GM18867 (cell line): ENCODE data around the gene ADIPOR2.
"Not testable (repeated sequence)": the region's sequence is repeated elsewhere in the genome, so short reads cannot be mapped to it uniquely, and the experiment has no call there.

Source experiments
- ATAC-seq: cut with Tn5 transposase; IDR thresholded peaks from one replicate; pipeline ENCODE4 v1.9.1; 2021; ENCODE audit warnings: mild to moderate bottlenecking, moderate library complexity; ENCODE audit not compliant: unreplicated experiment

The ADIPOR2 gene

DNA sequence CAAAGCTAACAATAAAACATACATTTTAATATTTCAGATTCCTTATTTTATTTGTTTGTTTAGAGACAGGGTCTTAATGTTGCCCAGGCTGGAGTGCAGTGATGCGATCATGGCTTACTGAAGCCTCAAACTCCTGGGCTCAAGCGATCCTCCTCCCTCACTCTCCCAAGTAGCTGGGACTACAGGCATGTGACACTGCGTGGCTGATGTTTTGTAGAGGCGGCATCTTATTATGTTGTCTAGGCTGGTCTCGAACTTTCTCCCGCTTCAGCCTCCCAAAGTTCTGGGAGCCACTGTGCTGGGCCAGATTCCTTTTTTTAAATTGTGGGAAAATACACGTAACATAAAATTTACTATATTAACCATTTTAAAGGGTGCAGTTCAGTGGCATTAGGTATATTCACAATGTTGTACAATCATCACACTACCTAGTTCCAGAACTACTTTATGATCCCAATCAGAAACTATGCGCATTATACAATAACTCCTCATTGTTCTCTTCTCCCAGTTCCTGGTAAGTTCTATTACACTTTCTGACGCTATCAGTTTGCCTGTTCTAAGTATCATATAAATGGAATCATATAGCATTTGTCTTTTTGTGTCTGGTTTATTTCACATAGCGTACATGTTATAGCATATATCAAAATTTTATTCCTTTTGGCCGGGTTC lies 40.3 kb downstream of the ADIPOR2 start:
- ATAC-seq = no peak

DNA sequence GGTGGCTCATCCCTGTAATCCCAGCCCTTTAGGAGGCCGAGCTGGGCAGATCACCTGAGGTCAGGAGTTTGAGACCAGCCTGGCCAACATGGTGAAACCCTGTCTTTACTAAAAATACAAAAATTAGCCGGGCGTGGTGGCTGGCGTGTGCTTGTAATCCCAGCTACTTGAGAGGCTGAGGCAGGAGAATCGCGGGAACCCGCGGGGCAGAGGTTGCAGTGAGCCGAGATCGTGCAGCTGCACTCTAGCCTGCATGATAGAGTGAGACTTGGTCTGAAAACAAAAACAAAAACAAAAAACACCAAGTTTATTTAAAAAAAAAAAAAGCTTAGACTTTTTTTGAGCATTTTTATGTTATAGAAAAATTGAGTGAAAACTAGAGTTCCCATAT lies 40.8 kb downstream of the ADIPOR2 start:
- not testable (repeated sequence) for ATAC-seq

DNA sequence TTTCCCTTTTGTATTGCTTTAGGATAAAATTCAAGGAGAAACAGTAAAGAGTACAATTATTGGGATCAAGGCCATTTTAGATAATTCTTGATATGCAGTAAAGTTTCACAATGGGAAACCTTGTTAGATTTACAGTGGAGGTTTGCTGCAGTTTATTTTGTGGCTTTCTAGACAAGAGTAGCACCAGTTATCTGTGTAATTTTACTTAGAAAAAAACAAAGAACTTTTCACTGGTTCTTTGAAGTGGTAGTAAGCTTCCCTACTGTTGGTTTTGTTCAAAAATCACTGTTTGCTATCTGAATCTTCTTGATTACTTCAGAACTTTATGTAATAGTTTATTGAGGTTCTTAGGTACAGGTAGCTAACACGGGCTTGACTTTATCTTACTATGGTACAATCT lies 42.0 kb downstream of the ADIPOR2 start:
- ATAC-seq = no peak

DNA sequence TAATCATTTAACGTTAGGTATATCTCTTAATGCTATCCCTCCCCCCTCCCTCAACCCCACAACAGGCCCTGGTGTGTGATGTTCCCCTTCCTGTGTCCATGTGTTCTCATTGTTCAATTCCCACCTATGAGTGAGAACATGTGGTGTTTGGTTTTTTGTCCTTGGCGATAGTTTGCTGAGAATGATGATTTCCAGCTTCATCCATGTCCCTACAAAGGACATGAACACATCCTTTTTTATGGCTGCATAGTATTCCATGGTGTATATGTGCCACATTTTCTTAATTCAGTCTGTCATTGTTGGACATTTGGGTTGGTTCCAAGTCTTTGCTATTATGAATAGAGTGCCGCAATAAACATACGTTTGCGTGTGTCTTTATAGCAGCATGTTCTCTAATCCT lies 42.8 kb downstream of the ADIPOR2 start:
- not testable (repeated sequence) for ATAC-seq

DNA sequence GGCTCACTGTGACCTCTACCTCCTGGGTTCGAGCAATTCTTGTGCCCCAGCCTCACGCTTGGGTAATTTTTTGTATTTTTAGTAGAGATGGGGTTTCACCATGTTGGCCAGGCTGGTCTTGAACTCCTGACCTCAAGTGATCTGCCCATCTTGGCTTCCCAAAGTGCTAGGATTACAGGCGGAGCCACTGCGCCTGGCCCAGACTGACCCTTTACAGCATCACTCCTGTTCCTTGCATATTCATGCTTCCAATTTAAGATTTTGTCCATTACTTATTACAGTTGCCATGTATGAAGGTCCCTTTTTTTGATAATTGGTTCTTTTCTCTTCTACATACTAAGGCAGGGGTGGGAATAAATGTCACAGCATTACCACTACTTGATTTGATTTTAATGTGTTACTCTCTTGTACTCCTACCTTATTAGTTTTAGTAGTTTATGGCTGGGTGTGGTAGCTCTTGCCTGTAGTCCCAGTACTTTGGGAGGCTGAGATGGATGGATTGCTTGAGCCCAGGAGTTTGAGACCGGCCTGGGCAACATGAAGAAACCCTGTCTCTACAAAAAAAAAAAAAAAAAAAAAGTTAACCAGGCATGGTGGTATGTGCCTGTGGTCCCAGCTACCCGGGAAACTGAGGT lies 46.9 kb downstream of the ADIPOR2 start:
- ATAC-seq = no peak

DNA sequence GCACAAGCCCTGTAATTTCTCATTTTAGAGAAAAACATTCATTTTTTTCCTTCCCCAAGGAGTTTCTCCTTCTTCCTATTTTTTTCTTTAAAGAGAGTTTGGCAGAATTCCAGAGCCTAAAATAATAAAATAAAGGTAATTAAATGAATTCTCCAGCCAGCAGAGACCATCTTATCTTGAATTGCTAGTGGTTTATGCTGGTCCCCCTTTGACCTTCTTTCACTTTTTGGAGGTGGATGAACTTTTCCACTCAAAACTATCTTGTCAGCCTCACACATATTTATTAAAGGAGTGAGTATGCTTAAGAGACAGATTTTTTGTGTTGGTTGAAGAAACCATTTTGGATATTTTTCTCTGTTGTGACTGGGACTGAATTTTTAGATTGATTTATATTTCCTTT lies 47.6 kb downstream of the ADIPOR2 start:
- no peak for ATAC-seq

DNA sequence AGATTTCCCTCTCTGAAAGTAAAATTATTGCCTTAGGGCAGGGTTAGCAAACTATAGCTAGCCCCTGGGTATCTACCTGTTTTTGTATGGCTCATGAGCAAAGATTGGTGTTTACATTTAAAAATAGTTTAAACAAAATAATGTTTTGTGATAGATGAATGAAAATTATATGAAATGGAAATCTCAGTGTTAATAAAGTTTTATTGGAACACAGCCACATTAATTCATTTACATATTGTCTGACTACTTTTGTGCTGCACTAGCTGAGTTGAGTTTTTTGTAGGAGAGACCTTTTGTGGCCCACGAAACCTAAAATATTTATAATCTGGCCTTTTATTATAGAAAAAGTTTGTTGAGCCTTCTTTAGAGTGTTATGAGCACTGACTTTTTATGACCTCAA lies 48.5 kb downstream of the ADIPOR2 start:
- ATAC-seq = no peak

DNA sequence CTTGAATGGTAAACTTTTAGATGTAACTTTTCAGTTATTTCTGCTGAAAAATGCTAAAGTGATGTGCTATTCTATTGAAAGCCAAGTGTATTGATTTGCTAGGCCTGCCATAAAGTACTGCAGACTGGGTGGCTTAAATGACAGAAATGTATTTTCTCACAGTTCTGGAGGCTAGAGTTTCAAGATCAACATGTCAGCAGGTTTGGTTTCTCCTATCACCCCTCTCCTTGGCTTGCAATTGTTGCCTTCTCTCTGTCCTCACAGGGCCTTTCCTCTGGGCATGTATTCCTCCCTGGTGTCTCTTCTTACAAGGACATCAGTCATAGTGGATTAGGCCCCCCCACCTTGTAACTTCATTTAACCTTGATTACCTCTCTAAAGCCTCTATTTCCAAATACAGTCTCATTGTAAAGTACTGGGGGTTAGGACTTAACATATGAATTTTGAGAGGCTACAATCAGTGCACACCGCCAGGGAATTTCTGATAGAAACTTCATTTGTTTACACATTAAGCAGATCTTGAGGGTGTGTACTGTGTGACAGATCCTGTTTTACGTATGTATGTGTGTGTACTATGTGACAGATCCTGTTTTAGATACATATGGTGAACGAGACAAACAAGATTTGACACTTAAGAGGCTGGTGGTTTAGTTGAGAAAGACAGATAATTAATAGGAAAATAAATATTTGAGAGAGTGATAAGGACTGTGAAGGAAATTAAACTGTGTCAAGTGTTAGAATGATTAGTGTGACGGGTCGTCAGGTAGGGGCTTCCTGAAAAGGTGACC lies 49.5 kb downstream of the ADIPOR2 start:
- ATAC-seq = no peak

DNA sequence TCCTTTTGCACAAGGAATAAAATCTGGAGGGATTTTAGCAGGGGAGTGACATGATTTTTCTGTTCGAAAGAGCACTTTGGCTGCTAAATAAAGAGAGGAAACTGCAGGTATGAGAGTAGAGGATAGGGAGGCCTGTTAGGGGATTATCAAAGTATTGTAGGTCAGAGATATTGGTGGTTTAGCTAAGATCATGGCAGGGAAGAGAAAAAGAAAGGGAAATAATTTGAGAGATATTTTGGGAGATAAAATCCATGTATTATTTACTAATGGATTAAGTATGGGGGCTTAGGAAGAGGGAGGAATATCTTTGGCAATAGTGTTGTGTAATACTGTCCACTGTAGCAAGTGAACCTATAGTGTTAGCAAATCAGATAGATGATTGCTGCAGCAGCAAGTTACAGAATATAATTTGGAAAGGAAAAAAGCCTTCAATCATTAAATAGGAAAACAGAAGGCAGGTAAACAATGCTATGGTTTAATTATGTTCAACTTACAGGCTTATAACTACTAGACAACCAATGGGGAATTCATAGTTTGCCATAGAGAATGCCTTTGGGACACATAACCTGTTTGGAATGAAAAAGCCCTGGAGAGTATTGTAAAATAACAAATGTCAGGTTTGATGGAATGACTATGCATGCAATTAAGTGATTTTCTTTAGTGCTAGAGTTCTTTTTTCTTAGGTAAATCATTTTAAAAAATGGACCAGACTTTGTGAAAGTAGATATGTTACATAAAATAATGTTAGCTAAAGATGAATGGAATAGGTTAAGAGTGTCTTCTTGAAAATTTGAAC lies 50.5 kb downstream of the ADIPOR2 start:
- ATAC-seq = no peak

DNA sequence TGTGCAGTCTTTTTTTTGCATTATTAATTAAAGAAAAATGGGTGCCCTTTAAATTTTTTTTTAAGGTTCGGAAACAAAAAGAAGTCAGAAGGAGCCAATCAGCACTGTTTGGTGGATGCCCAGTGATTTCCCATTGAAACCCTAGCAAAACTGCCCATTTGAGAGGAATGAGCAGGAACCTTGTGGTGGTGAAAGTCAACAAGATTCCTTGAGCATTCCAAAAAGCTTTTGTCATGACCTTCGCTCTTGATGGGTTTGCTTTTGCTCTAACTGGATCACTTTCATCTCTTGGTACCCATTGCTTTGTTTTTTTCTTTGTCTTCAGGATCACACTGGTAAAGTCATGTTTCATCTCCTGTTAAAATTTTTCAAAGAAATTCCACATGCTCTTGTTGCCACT lies 54.1 kb downstream of the ADIPOR2 start:
- ATAC-seq = no peak

DNA sequence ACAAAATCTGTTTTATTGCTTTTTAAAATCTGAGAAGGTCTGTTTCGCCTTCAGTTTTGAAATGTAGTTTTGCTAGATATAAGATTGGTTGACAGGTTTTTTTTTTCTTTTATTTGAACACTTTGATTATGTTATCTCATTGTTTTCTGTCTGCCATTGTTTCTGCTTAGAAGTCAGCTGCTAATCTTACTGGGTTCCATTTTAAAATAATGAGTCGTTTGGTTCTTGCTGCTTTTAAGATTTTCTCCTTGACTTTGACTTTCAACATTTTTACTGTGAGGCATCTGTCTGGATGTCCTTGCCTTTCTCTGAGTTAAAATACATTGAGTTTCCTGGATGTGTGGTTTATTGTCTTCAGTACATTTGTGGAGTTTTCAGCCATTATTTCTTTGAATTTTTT lies 56.7 kb downstream of the ADIPOR2 start:
- no peak for ATAC-seq

DNA sequence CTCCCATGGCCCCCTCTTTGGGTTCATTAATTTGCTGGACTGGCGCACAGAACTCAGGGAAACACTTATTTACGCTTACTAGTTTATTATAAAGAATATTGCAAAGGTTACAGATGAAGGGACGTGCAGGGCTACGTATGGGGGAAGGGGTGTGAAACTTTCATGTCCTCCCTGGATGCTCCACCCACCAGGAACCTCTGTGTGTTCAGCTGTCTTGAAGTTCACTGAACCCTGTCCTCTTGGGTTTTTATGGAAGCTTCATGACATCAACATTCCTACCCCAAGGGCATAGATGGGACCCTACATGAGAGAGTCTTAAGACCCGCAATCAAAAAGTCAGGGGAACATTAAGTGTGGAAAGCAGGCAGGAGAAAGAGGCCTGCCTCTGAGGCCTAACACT lies 58.1 kb downstream of the ADIPOR2 start:
- ATAC-seq = no peak

DNA sequence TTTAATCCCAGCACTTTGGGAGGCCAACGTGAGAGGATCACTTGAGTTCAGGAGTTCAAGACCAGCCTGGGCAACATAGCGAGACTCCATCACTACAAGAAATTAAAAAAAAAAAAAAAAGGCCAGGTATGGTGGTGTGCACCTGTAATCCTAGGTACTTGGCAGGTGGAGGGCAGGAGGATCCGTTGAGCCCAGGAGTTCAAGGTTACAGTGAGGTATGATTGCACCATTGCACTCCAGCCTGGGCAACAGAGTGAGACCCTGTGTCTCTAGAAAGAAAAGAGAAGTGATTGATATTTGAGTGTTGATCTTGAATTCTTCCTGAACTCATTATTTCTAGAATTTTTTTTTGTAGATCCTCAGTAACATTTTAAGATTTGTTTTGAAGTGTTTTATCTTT lies 59.4 kb downstream of the ADIPOR2 start:
- ATAC-seq = no peak

DNA sequence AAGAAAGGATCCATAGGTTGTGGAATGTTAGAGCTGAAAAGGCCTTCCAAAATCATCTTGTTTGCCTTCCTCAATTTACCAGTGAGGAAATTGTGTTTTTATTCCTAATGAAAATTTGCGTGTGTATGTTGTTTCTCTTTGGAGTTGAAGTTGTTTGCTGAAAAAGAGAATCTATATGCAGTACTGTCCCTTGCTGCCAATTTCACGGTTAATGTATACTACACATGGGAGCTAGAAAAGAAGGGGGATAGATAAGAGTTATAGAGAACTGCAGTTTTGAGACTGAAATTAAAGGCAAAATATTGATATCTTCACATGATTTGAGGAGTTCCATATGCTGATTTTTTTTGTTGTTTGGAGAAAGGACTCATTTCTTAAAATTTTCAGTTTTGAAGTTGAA lies 67.5 kb downstream of the ADIPOR2 start:
- ATAC-seq = no peak

DNA sequence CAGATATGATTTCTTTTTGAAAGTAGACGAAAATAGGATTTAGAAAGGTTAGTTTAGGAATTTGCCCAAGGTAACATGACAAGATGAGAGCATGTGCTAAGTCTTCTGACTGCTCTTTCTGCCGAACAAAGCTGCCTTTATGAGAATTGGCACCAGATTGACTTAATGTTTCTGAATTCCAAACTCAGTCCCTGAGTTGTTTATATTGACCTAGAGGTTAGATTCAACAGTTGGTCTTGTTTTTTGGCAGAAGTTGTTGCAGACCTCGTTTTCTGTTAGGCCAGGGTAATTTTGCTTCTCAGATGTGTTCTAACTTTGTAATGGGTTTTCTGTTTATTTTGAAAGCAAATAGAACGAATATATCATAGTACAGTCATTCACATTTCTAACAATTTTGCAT lies 68.0 kb downstream of the ADIPOR2 start:
- ATAC-seq = no peak

DNA sequence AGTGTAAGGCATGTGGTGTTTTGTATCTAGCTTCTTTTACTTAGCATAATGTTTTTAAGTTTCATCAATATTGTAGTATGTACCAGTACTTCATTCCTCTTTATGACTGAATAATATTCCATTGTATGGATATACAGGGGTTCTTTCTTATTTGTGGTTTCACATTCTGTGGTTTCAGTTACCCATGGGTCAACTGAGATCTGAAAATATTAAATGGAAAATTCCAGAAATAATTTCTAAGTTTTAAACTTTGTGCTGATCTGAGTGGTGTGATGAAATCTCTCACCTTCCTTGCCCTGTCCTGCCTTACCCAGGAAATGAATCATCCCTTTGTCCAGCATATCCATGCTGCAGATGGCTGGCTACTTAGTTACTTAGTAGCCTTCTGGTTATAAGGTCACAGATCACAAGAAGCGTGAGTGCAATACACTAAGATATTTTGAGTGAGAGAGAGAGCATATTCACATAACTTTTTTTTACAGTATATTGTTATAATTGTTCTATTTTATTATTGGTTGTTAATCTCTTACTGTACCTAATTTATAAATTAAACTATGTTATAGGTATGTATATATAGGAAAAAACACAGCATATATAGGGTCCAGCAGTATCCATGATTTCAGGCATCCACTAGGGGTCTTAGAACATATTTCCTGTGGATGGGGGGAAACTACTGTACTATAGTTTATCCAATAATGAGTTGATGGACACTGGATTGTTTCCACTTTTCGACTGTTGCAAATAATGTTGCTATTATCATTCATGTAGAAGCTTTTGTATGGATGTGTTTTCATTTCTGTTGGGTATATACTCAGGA lies 69.9 kb downstream of the ADIPOR2 start:
- no peak for ATAC-seq

DNA sequence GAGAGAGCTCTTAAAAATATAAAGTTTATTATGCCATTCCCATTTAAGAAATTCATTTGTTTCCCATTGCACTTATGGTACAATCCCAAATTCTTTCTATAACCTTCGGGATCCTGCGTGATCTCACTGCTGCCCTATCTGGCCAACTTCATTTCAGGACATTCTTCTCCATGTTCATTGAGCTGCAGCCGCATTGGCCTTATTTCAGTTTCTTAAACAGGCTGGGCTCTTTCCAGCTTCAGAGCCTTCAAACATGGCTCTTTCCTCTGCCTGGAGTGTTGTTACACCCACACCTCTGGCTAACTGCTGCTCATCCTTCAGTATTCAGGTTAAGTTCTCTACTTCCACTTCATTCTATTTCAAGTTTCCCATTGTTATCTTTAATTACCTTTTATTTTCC lies 71.0 kb downstream of the ADIPOR2 start:
- no peak for ATAC-seq

DNA sequence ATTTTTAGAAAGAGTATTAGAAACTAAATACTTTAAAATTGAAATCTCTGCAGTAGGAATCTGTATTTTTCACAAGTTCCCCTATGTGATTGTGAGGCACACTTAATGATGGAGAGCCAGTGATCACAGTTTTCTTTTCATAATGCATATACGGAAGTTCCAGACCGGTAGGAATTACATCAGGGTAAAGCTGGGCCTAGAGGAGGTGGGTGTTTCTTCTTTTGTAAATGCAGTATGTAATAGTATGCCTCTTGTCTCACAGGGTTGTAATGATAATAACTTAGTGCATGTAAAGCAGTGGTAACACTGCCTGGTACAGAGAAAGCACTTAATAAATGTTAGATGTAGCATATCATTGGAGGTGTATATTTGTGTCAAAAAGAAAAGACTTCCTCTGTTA lies 72.3 kb downstream of the ADIPOR2 start:
- ATAC-seq = no peak

DNA sequence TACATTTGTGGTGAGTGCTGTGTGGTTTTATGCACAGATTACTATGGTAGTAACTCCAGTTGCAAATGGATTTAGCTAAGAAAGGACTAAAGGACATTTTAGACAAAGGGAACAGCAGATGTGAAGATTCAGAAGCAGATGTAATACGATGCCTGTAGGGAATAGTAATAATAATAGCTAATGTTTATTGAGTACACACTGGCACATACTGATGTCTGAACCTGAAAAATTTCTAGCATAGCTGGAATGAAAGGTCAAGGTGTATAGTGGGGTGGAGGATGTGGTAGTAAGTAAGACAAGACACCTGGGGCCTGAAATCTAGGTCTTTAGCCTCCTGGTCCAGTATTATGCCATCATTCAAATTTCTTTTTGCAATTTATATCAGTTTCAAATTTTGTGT lies 75.2 kb downstream of the ADIPOR2 start:
- ATAC-seq = no peak

DNA sequence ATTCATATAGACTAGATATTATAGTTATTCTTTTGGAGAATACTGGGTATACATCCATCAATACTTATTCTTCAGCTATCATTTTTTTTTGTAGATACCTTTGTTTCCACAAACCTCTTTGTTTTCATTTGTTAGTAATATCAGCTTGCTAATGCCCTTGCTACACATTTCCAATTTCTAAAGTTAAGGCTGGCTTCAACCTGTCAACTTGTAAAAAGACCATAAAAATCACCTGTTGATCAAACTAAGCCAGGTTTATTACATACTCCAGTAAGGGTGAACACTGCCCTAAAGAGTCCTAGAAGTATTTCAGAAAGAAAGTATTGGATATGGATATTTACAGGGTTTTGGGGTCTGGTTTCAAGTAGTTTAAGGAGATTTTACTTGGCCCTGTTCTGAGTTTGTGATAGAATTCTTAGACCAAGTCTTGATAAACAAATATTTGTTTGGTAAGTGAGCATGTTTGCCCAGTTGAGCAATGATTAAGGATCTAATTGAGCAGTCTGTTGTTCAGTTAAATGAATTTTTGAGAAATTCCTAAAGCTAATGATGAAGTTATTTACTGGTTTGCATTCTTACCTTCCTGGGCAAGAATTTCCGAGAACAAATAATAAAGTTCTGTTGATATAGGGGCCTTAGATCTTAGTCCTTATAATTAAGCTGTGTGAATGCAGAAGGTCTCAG lies 76.7 kb downstream of the ADIPOR2 start:
- no peak for ATAC-seq
